Measurements from ENCODE around the gene KLB. TPM values are rescaled to one million over a fixed set of nuclear protein-coding genes. Genes with fewer than 3 reads are reported as not detected.

The KLB gene
- total RNA-seq, 2 experiments from 2014 or later, result not detected

DNA sequence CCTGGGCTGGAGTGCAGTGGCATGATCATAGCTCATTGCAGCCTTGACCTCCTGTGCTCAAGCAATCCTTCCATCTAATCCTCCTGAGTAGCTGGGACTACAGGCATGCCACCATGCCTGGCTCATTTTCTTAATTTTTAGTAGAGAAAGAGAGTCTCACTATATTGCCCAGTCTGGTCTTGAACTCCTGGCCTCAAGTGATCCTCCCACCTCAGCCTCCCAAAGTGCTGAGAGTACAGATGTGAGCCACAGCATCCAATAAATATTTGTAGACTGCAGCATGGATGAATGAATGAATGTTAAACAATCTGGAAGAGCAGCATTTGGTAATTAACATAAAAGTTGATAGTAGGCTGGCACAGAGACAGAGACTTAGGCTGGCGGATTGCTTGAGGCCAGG lies 20.0 kb downstream of the KLB start:
- Mint-ChIP-seq H3K4me3 (no peak overlapping the region), H3K9me3 (no peaks in the 10 kb centered on the region), H3K36me3 (ENCODE audit: low read depth) (no peaks in the 10 kb centered on the region), H3K27ac (no peak overlapping the region), H3K4me1 (ENCODE audit: low read depth) (no peaks in the 10 kb centered on the region), H3K27me3 (no peaks in the 10 kb centered on the region)
- TF ChIP-seq, protein P1, sequence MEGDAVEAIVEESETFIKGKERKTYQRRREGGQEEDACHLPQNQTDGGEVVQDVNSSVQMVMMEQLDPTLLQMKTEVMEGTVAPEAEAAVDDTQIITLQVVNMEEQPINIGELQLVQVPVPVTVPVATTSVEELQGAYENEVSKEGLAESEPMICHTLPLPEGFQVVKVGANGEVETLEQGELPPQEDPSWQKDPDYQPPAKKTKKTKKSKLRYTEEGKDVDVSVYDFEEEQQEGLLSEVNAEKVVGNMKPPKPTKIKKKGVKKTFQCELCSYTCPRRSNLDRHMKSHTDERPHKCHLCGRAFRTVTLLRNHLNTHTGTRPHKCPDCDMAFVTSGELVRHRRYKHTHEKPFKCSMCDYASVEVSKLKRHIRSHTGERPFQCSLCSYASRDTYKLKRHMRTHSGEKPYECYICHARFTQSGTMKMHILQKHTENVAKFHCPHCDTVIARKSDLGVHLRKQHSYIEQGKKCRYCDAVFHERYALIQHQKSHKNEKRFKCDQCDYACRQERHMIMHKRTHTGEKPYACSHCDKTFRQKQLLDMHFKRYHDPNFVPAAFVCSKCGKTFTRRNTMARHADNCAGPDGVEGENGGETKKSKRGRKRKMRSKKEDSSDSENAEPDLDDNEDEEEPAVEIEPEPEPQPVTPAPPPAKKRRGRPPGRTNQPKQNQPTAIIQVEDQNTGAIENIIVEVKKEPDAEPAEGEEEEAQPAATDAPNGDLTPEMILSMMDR (IDR thresholded peaks at IDR 0.05), result no peak
- POLR2A ChIA-PET, result no interaction called here
- intact Hi-C loops (cut with micrococcal nuclease), result no loop called here
- no peak for ATAC-seq
- DNase-seq, result no peak
- CTCF ChIA-PET, result interaction anchor here (1.5 kb wide), 1 partner anchor 14 kb away, joined by 3 read pairs; no protein-coding TSS in a partner anchor

DNA sequence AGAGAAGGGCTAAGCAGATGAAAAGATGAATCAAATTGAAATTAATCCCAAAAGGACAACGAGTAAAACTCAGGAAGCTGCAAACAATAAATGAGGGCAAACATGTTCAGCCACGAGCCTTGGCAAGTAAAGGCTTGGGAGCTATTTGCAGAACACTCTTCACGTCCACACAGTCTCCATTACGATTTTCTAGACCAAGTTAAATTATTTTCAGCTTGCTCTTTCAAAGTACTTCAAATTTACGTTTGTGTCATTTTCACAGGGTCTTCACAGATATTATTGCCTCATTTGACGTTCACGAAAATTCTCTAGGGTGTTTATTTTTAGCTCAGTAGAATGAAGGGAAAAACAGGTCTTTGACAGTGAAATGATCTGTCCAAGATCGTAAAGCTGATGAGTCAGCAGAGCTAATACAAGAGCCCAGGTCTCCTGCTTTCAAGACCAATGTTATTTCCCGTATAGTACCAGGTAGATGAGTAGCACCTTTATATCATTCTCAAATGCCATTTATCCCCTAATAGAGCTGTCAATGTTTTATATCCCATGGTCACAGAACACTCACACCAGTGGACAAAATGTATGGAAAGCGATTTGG lies 20.9 kb downstream of the KLB start:
- Mint-ChIP-seq H3K27me3 (no peaks in the 10 kb centered on the region), H3K4me1 (ENCODE audit: low read depth) (no peaks in the 10 kb centered on the region), H3K4me3 (no peak overlapping the region), H3K9me3 (no peaks in the 10 kb centered on the region), H3K36me3 (ENCODE audit: low read depth) (no peaks in the 10 kb centered on the region), H3K27ac (no peak overlapping the region)
- POLR2A ChIA-PET, result no interaction called here
- CTCF ChIA-PET, result interaction anchor here (0.6 to 1.5 kb wide), 3 partner anchors 13 to 628 kb away, joined by 3 to 4 read pairs (median 3); no protein-coding TSS in a partner anchor
- TF ChIP-seq, protein P1 (IDR thresholded peaks at IDR 0.05), result no peak
- intact Hi-C loops (cut with micrococcal nuclease), result no loop called here
- DNase-seq (no peak), ATAC-seq (no peak)

DNA sequence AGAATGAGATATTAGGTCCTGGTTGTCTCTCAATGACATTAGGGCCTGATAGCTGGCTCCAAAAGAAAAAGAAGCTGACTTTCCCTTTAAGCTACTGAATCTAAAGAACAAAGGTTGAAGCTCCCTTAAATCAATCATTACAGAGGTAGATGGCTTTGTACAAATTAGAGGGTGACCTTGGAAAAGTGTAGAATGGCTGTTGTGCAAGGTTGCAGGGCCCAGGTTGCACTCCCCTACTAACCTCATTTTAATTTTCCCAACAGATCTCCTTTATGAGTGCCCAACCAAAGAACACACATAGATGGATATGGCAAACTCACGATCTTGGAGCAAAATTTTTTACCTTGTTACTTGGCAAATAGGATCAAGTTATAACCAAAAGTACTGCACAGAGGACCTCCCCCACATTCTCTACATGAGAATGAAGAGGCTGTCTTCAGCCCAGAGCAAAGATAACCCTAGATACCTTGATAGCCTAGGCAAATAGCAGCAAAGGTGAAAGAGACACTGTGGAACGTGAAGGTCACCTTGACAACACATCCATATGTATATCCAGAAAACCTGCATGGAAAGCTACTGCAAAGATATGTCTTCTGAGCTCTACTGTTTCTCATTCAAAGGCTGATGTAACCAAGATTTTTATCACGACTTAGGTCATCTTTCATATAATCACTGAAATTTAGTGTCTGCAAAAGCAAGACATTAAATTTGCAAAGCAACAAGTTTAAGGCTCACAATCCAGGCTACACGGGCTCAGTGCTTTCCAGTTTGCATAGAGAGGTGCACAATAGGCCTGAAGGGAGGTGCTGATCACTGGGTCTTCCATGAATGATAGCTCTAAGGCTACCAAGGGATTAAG lies 23.0 kb downstream of the KLB start:
- DNase-seq (no peak), ATAC-seq (no peak)
- H3K9me3 Mint-ChIP-seq, result no peaks in the 10 kb centered on the region
- no peak overlapping the region for H3K27ac Mint-ChIP-seq
- CTCF ChIA-PET, result interaction anchor here (1.0 to 1.2 kb wide), 2 partner anchors 40 to 109 kb away, joined by 3 to 4 read pairs; no protein-coding TSS in a partner anchor
- POLR2A ChIA-PET, result no interaction called here
- intact Hi-C loops (cut with micrococcal nuclease), result no loop called here
- H3K4me3 Mint-ChIP-seq, result no peak overlapping the region
- H3K27me3 Mint-ChIP-seq, result no peaks in the 10 kb centered on the region
- no peaks in the 10 kb centered on the region for H3K36me3 Mint-ChIP-seq (ENCODE audit: low read depth)
- no peaks in the 10 kb centered on the region for H3K4me1 Mint-ChIP-seq (ENCODE audit: low read depth)
- TF ChIP-seq, protein P1 (IDR thresholded peaks at IDR 0.05), result no peak

DNA sequence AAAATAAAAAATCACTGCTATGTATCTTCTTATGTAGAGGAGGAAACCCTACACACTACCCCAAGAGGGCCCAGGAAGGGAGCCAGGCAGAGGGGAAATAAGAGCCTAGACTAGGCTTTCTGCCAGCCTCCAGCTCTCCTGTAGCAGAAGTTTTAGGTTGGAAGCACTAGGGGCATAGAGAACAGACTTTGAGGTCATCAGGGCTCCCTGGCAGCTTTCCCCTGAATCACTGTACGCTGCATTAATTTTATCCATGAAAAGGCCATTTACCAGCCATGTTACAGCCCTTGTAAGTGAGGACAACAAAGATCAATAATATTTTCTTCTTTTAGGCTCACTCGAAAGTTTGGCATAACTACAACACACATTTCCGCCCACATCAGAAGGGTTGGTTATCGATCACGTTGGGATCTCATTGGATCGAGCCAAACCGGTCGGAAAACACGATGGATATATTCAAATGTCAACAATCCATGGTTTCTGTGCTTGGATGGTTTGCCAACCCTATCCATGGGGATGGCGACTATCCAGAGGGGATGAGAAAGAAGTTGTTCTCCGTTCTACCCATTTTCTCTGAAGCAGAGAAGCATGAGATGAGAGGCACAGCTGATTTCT lies 27.3 kb downstream of the KLB start:
- ATAC-seq (no peak), DNase-seq (no peak)
- Mint-ChIP-seq H3K9me3 (no peaks in the 10 kb centered on the region), H3K36me3 (ENCODE audit: low read depth) (no peaks in the 10 kb centered on the region), H3K4me3 (no peak overlapping the region), H3K4me1 (ENCODE audit: low read depth) (no peaks in the 10 kb centered on the region), H3K27me3 (peaks cover 1% of the 10 kb centered on the region), H3K27ac (no peak overlapping the region)
- POLR2A ChIA-PET, result interaction anchor here (1.3 kb wide), 1 partner anchor 25 kb away, joined by 3 read pairs; the partner anchor contains the start of genes LIAS and RPL9
- CTCF ChIA-PET, result no interaction called here
- TF ChIP-seq, protein P1 (IDR thresholded peaks at IDR 0.05), result no peak
- intact Hi-C loops (cut with micrococcal nuclease), result no loop called here
